ENCODE data around the gene TM4SF1. TPM values are rescaled to one million over a fixed set of nuclear protein-coding genes. Genes with fewer than 3 reads are reported as not detected.

TM4SF1 gene
- total and polyA plus RNA-seq, 9 of the 15 experiments (the other 6 are each of a cell fraction or from before 2014, with no cell fraction given), result 0.06 to 0.44 (median 0.08) TPM; not detected in 4

DNA sequence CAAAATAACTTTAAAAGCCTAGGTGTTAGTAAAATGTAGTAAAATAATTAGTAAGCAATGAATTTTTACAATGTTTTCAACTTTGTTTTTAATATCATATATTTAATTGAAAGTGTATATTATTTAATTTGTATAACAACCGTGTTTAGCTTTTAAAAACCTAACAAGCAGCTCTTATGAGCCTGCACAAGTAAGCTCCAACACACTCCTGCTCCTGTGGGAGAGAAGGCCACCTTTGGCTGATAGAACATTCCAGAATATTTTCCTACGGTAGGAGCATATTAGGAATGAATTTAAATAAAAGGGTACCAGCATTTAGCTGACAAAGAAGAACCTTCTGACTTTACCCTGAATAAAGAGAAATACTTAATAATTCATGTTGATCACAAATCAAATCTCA is 40.3 kb upstream of the TM4SF1 start:
- in situ Hi-C loops (cut with MboI), result no loop called here

More for the DNA sequence above, 40.3 kb upstream of the TM4SF1 start:
- FAIRE-seq (no peak), DNase-seq (ENCODE audit: extremely low read depth in 1 of 4, low spot score in 3 of 4) (no peak), ATAC-seq (no peak)
- no peak for TF ChIP-seq FOSL1 (tag; conservative IDR thresholded peaks at IDR 0.05)
- TF ChIP-seq RB1 (IDR thresholded peaks at IDR 0.05; ENCODE audit: low read depth), result no peak
- TF ChIP-seq, protein P1, sequence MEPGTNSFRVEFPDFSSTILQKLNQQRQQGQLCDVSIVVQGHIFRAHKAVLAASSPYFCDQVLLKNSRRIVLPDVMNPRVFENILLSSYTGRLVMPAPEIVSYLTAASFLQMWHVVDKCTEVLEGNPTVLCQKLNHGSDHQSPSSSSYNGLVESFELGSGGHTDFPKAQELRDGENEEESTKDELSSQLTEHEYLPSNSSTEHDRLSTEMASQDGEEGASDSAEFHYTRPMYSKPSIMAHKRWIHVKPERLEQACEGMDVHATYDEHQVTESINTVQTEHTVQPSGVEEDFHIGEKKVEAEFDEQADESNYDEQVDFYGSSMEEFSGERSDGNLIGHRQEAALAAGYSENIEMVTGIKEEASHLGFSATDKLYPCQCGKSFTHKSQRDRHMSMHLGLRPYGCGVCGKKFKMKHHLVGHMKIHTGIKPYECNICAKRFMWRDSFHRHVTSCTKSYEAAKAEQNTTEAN (CRISPR knock-in tag; IDR thresholded peaks at IDR 0.05), result no peak
- TF ChIP-seq ZNF282 (CRISPR knock-in tag; IDR thresholded peaks at IDR 0.05), result no peak
- TF ChIP-seq NELFE (IDR thresholded peaks at IDR 0.05; ENCODE audit: insufficient read depth, insufficient read length), result no peak
- TF ChIP-seq ZNF436 (CRISPR knock-in tag; IDR thresholded peaks at IDR 0.05), result no peak
- TF ChIP-seq CCAR2 (IDR thresholded peaks at IDR 0.05; ENCODE audit: low read depth, low read length), result no peak
- TF ChIP-seq ZC3H11A (IDR thresholded peaks at IDR 0.05; ENCODE audit: low read depth, low read length), result no peak
- TF ChIP-seq MITF (IDR thresholded peaks at IDR 0.05), result no peak
- TF ChIP-seq ZNF398 (CRISPR knock-in tag; IDR thresholded peaks at IDR 0.05), result no peak
- TF ChIP-seq CBX3 (IDR thresholded peaks at IDR 0.05; ENCODE audit: borderline replicate concordance in 1 of 2, low read length in 2 of 2), result no peak
- TF ChIP-seq ZNF24 (IDR thresholded peaks at IDR 0.05), result no peak
- no peak for TF ChIP-seq CCNT2 (IDR thresholded peaks at IDR 0.05; ENCODE audit: borderline replicate concordance, extremely low read depth, insufficient read length, low read depth, low read length)
- TF ChIP-seq, protein P2, sequence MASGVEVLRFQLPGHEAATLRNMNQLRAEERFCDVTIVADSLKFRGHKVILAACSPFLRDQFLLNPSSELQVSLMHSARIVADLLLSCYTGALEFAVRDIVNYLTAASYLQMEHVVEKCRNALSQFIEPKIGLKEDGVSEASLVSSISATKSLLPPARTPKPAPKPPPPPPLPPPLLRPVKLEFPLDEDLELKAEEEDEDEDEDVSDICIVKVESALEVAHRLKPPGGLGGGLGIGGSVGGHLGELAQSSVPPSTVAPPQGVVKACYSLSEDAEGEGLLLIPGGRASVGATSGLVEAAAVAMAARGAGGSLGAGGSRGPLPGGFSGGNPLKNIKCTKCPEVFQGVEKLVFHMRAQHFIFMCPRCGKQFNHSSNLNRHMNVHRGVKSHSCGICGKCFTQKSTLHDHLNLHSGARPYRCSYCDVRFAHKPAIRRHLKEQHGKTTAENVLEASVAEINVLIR (CRISPR knock-in tag; IDR thresholded peaks at IDR 0.05), result no peak
- Histone ChIP-seq H4K20me1 (replicated peaks; ENCODE audit: control insufficient read depth, insufficient read depth, low read length) (no peaks in the 10 kb centered on the region), H3K4me1 (replicated peaks in 1 of 2; ENCODE audit: control insufficient read depth in 2 of 2, insufficient read depth in 2 of 2, low read length in 2 of 2) (no peaks in the 10 kb centered on the region), H3K4me2 (ENCODE audit: insufficient read depth, low read length) (no peak overlapping the region), H3K9me1 (ENCODE audit: control insufficient read depth, insufficient read depth, low read length) (no peaks in the 10 kb centered on the region), H3K27ac (ENCODE audit: extremely low read depth, low read depth, low read length) (no peak overlapping the region), H3K9me3 (replicated peaks; ENCODE audit: control insufficient read depth, insufficient read depth, low read depth, low read length) (no peaks in the 10 kb centered on the region), H3K9ac (ENCODE audit: insufficient read depth in 1 of 2, low read depth in 2 of 2, low read length in 2 of 2) (no peak overlapping the region), H2AFZ (ENCODE audit: low read depth, low read length) (no peak overlapping the region), H3K27me3 (ENCODE audit: control insufficient read depth in 2 of 2, insufficient read depth in 2 of 2, low read length in 2 of 2) (no peaks in the 10 kb centered on the region), H3K79me2 (ENCODE audit: control insufficient read depth, insufficient read depth, low read length) (no peaks in the 10 kb centered on the region), H3K4me3 (no peak overlapping the region), H3K36me3 (ENCODE audit: control insufficient read depth, insufficient read depth, low read length) (no peaks in the 10 kb centered on the region)
- ChIA-PET CTCF (ENCODE audit: low intra/inter-chr PET ratio) (no interaction called here), POLR2A (no interaction called here)
- BruUV-seq (replicated peaks), result no TSS peak
- WGBS (ENCODE audit: insufficient coverage, low coverage, missing lambda C conversion rate), result 0% methylated on average over 2 of the region's 2 CpGs
- intact Hi-C loops (cut with micrococcal nuclease), result no loop called here
